Endometrium (tissue), 2 donors: ENCODE data around the gene CCDC80.
"Not testable (repeated sequence)": the region's sequence is repeated elsewhere in the genome, so short reads cannot be mapped to it uniquely, and the experiment has no call there.

Experiments
- FAIRE-seq: peaks from 2 replicates; lab custom pipeline; 2012; peaks lifted over from hg19 to GRCh38; lab: Jason Lieb, UNC
- donor health status: control.
- donor health status: control.

The CCDC80 gene

GRCh38 chr3:112583105-112583504, 57.8 kb downstream of the CCDC80 start:
- no peak for FAIRE-seq

GRCh38 chr3:112582244-112582874, 58.6 kb downstream of the CCDC80 start:
- peak; percentile 92 for FAIRE-seq

- no peak for FAIRE-seq
Observed at GRCh38 chr3:112579697-112580096, 61.2 kb downstream of the CCDC80 start.

GRCh38 chr3:112579232-112579631, 61.7 kb downstream of the CCDC80 start:
- no peak for FAIRE-seq

GRCh38 chr3:112572701-112573100, 68.2 kb downstream of the CCDC80 start:
- no peak for FAIRE-seq

- FAIRE-seq, result no peak
Observed at GRCh38 chr3:112569265-112569664, 71.7 kb downstream of the CCDC80 start.

- no peak for FAIRE-seq
Observed at GRCh38 chr3:112568642-112569041, 72.3 kb downstream of the CCDC80 start.

- no peak for FAIRE-seq
Observed at GRCh38 chr3:112564940-112565305, 76.0 kb downstream of the CCDC80 start.

GRCh38 chr3:112564247-112564939, 76.5 kb downstream of the CCDC80 start:
- not testable (repeated sequence) for FAIRE-seq

- peak; percentile 92 for FAIRE-seq
Observed at GRCh38 chr3:112561734-112562529, 79.0 kb downstream of the CCDC80 start, which contains the start of the genes ATG3 and SLC35A5. ATG3 (minus strand) TSS chr3:112561962; CDS start chr3:112561528, 434 bp downstream. SLC35A5 (plus strand) TSS chr3:112562045; CDS start chr3:112563404, 1,359 bp downstream.

GRCh38 chr3:112561484-112561733, 79.5 kb downstream of the CCDC80 start:
- no peak for FAIRE-seq

GRCh38 chr3:112560721-112561483, 80.0 kb downstream of the CCDC80 start:
- no peak for FAIRE-seq

- FAIRE-seq, result peak; percentile 12
Observed at GRCh38 chr3:112560307-112560706, 80.6 kb downstream of the CCDC80 start.

- no peak for FAIRE-seq
Observed at GRCh38 chr3:112557976-112558375, 83.0 kb downstream of the CCDC80 start.

- no peak for FAIRE-seq
Observed at GRCh38 chr3:112555535-112556170, 85.3 kb downstream of the CCDC80 start.

- FAIRE-seq, result no peak
Observed at GRCh38 chr3:112550859-112551258, 90.1 kb downstream of the CCDC80 start.
